ENCODE measurements around the gene GALR1. TPM values are rescaled to one million over a fixed set of nuclear protein-coding genes. Genes with fewer than 3 reads are reported as not detected.

Gene GALR1
- total RNA-seq, 5 donors from 2014 or later (not counting 1 experiment from before 2014, with no cell fraction given), result not detected

GRCh38 chr18:77314511-77314910, 64.9 kb downstream of the GALR1 start:
- Histone ChIP-seq H3K4me1 (ENCODE audit: control insufficient read depth in 1 of 2, extremely low read depth in 1 of 2, insufficient read depth in 2 of 2, low read length in 2 of 2) (no peaks in the 10 kb centered on the region), H3K27ac (ENCODE audit: low read length) (no peak overlapping the region), H3K27me3 (replicated peaks in 1 of 2; ENCODE audit: control insufficient read depth in 2 of 2, extremely low read depth in 1 of 2, insufficient read depth in 2 of 2, low read length in 1 of 2) (peaks cover 2% of the 10 kb centered on the region in 2 experiments), H3K36me3 (ENCODE audit: control insufficient read depth in 2 of 2, extremely low read depth in 1 of 2, insufficient read depth in 1 of 2, low read length in 1 of 2) (no peaks in the 10 kb centered on the region), H3K9me3 (no peaks in the 10 kb centered on the region), H3K4me3 (ENCODE audit: control insufficient read depth in 1 of 2, extremely low read depth in 1 of 2, low read length in 1 of 2) (no peak overlapping the region)
- ChIA-PET POLR2A (no interaction called here), CTCF (no interaction called here)
- DNase-seq, result no peak
- no peaks in the 10 kb centered on the region for H3K36me3 Mint-ChIP-seq
- peaks cover 2 to 14% of the 10 kb centered on the region in 2 donors for H3K27me3 Mint-ChIP-seq
- H3K4me1 Mint-ChIP-seq, result no peaks in the 10 kb centered on the region
- no peak for ATAC-seq (replicated peaks in 1 of 4)
- WGBS (ENCODE audit: insufficient coverage), result 90% methylated on average over 2 of the region's 6 CpGs
- no peak overlapping the region for H3K27ac Mint-ChIP-seq
- no peaks in the 10 kb centered on the region for H3K9me3 Mint-ChIP-seq
- H3K4me3 Mint-ChIP-seq, result no peak overlapping the region

GRCh38 chr18:77314952-77315351, 65.3 kb downstream of the GALR1 start:
- DNase-seq, result no peak
- Histone ChIP-seq H3K4me1 (ENCODE audit: control insufficient read depth in 1 of 2, extremely low read depth in 1 of 2, insufficient read depth in 2 of 2, low read length in 2 of 2) (no peaks in the 10 kb centered on the region), H3K9me3 (no peaks in the 10 kb centered on the region), H3K27ac (ENCODE audit: low read length) (no peak overlapping the region), H3K4me3 (ENCODE audit: control insufficient read depth in 1 of 2, extremely low read depth in 1 of 2, low read length in 1 of 2) (no peak overlapping the region), H3K36me3 (ENCODE audit: control insufficient read depth in 2 of 2, extremely low read depth in 1 of 2, insufficient read depth in 1 of 2, low read length in 1 of 2) (no peaks in the 10 kb centered on the region), H3K27me3 (replicated peaks in 1 of 2; ENCODE audit: control insufficient read depth in 2 of 2, extremely low read depth in 1 of 2, insufficient read depth in 2 of 2, low read length in 1 of 2) (peaks cover 2 to 4% of the 10 kb centered on the region in 2 experiments)
- peaks cover 0 to 19% of the 10 kb centered on the region in 2 donors for H3K27me3 Mint-ChIP-seq
- WGBS (ENCODE audit: insufficient coverage), result 88% methylated on average over 4 of the region's 10 CpGs
- ATAC-seq (replicated peaks in 1 of 4), result no peak
- H3K9me3 Mint-ChIP-seq, result no peaks in the 10 kb centered on the region
- POLR2A ChIA-PET, result no interaction called here
- CTCF ChIA-PET, result interaction anchor here in 1 of 2 donors (0.8 kb wide), 1 partner anchor 201 kb away, joined by 3 read pairs; no protein-coding TSS in a partner anchor
- H3K27ac Mint-ChIP-seq, result no peak overlapping the region
- H3K4me1 Mint-ChIP-seq, result no peaks in the 10 kb centered on the region
- no peak overlapping the region for H3K4me3 Mint-ChIP-seq
- no peaks in the 10 kb centered on the region for H3K36me3 Mint-ChIP-seq

GRCh38 chr18:77316008-77316407, 66.4 kb downstream of the GALR1 start:
- H3K9me3 Mint-ChIP-seq, result no peaks in the 10 kb centered on the region
- POLR2A ChIA-PET, result no interaction called here
- H3K27ac ChIP-seq (ENCODE audit: low read length), result no peak overlapping the region

GRCh38 chr18:77316641-77317040, 67.0 kb downstream of the GALR1 start:
- ATAC-seq (replicated peaks in 1 of 4), result no peak
- DNase-seq, result no peak
- Histone ChIP-seq H3K4me1 (ENCODE audit: control insufficient read depth in 1 of 2, extremely low read depth in 1 of 2, insufficient read depth in 2 of 2, low read length in 2 of 2) (no peaks in the 10 kb centered on the region), H3K4me3 (ENCODE audit: control insufficient read depth in 1 of 2, extremely low read depth in 1 of 2, low read length in 1 of 2) (no peak overlapping the region), H3K27me3 (replicated peaks in 1 of 2; ENCODE audit: control insufficient read depth in 2 of 2, extremely low read depth in 1 of 2, insufficient read depth in 2 of 2, low read length in 1 of 2) (peaks cover 2 to 7% of the 10 kb centered on the region in 2 experiments), H3K36me3 (ENCODE audit: control insufficient read depth in 2 of 2, extremely low read depth in 1 of 2, insufficient read depth in 1 of 2, low read length in 1 of 2) (no peaks in the 10 kb centered on the region), H3K9me3 (no peaks in the 10 kb centered on the region), H3K27ac (ENCODE audit: low read length) (no peak overlapping the region)
- POLR2A ChIA-PET, result no interaction called here
- Mint-ChIP-seq H3K36me3 (no peaks in the 10 kb centered on the region), H3K27me3 (peaks cover 9 to 26% of the 10 kb centered on the region in 2 donors), H3K27ac (no peak overlapping the region), H3K4me3 (no peak overlapping the region), H3K9me3 (no peaks in the 10 kb centered on the region), H3K4me1 (no peaks in the 10 kb centered on the region)
- CTCF ChIA-PET, result no interaction called here
- 100% methylated on average over 1 of the region's 4 CpGs for WGBS (ENCODE audit: insufficient coverage)

More at GRCh38 chr18:77316008-77316407, 66.4 kb downstream of the GALR1 start:
- H3K9me3 ChIP-seq, result no peaks in the 10 kb centered on the region
- H3K36me3 ChIP-seq (ENCODE audit: control insufficient read depth in 2 of 2, extremely low read depth in 1 of 2, insufficient read depth in 1 of 2, low read length in 1 of 2), result no peaks in the 10 kb centered on the region
- ATAC-seq (replicated peaks in 1 of 4) (no peak), DNase-seq (no peak)
- Mint-ChIP-seq H3K4me3 (no peak overlapping the region), H3K27ac (no peak overlapping the region), H3K36me3 (no peaks in the 10 kb centered on the region), H3K4me1 (no peaks in the 10 kb centered on the region), H3K27me3 (peaks cover 8 to 25% of the 10 kb centered on the region in 2 donors)
- no peaks in the 10 kb centered on the region for H3K4me1 ChIP-seq (ENCODE audit: control insufficient read depth in 1 of 2, extremely low read depth in 1 of 2, insufficient read depth in 2 of 2, low read length in 2 of 2)
- H3K27me3 ChIP-seq (replicated peaks in 1 of 2; ENCODE audit: control insufficient read depth in 2 of 2, extremely low read depth in 1 of 2, insufficient read depth in 2 of 2, low read length in 1 of 2), result peaks cover 2 to 7% of the 10 kb centered on the region in 2 experiments
- 74% methylated on average over 3 of the region's 3 CpGs for WGBS (ENCODE audit: insufficient coverage)
- no peak overlapping the region for H3K4me3 ChIP-seq (ENCODE audit: control insufficient read depth in 1 of 2, extremely low read depth in 1 of 2, low read length in 1 of 2)
- CTCF ChIA-PET, result interaction anchor here in 1 of 2 donors (0.8 kb wide), 1 partner anchor 202 kb away, joined by 3 read pairs; no protein-coding TSS in a partner anchor

GRCh38 chr18:77320971-77321559, 71.4 kb downstream of the GALR1 start:
- Histone ChIP-seq H3K27ac (ENCODE audit: low read length) (no peak overlapping the region), H3K36me3 (ENCODE audit: control insufficient read depth in 2 of 2, extremely low read depth in 1 of 2, insufficient read depth in 1 of 2, low read length in 1 of 2) (no peaks in the 10 kb centered on the region), H3K4me3 (ENCODE audit: control insufficient read depth in 1 of 2, extremely low read depth in 1 of 2, low read length in 1 of 2) (no peak overlapping the region), H3K4me1 (ENCODE audit: control insufficient read depth in 1 of 2, extremely low read depth in 1 of 2, insufficient read depth in 2 of 2, low read length in 2 of 2) (no peaks in the 10 kb centered on the region), H3K9me3 (no peaks in the 10 kb centered on the region), H3K27me3 (replicated peaks in 1 of 2; ENCODE audit: control insufficient read depth in 2 of 2, extremely low read depth in 1 of 2, insufficient read depth in 2 of 2, low read length in 1 of 2) (peaks cover 2 to 14% of the 10 kb centered on the region in 2 experiments)
- WGBS (ENCODE audit: insufficient coverage), result 28% methylated on average over 2 of the region's 5 CpGs
- ChIA-PET CTCF (no interaction called here), POLR2A (no interaction called here)
- no peak overlapping the region for H3K4me3 Mint-ChIP-seq
- ATAC-seq (replicated peaks in 1 of 4) (no peak), DNase-seq (no peak)
- H3K36me3 Mint-ChIP-seq, result no peaks in the 10 kb centered on the region
- no peak overlapping the region for H3K27ac Mint-ChIP-seq
- peaks cover 22 to 41% of the 10 kb centered on the region in 2 donors for H3K27me3 Mint-ChIP-seq
- no peaks in the 10 kb centered on the region for H3K4me1 Mint-ChIP-seq
- no peaks in the 10 kb centered on the region for H3K9me3 Mint-ChIP-seq

GRCh38 chr18:77321823-77322805, 72.5 kb downstream of the GALR1 start:
- 78% methylated on average over 12 of the region's 23 CpGs for WGBS (ENCODE audit: insufficient coverage)
- H3K4me1 ChIP-seq (ENCODE audit: control insufficient read depth in 1 of 2, extremely low read depth in 1 of 2, insufficient read depth in 2 of 2, low read length in 2 of 2), result no peaks in the 10 kb centered on the region

More at GRCh38 chr18:77321823-77322805, 72.5 kb downstream of the GALR1 start:
- Histone ChIP-seq H3K4me3 (ENCODE audit: control insufficient read depth in 1 of 2, extremely low read depth in 1 of 2, low read length in 1 of 2) (no peak overlapping the region), H3K9me3 (no peaks in the 10 kb centered on the region), H3K27me3 (replicated peaks in 1 of 2; ENCODE audit: control insufficient read depth in 2 of 2, extremely low read depth in 1 of 2, insufficient read depth in 2 of 2, low read length in 1 of 2) (peaks cover 2 to 13% of the 10 kb centered on the region in 2 experiments), H3K27ac (ENCODE audit: low read length) (no peak overlapping the region), H3K36me3 (ENCODE audit: control insufficient read depth in 2 of 2, extremely low read depth in 1 of 2, insufficient read depth in 1 of 2, low read length in 1 of 2) (no peaks in the 10 kb centered on the region)
- Mint-ChIP-seq H3K4me3 (no peak overlapping the region), H3K36me3 (no peaks in the 10 kb centered on the region), H3K4me1 (no peaks in the 10 kb centered on the region), H3K9me3 (no peaks in the 10 kb centered on the region), H3K27ac (no peak overlapping the region), H3K27me3 (peaks cover 22 to 41% of the 10 kb centered on the region in 2 donors)
- ChIA-PET CTCF (interaction anchor here in 1 of 2 donors (0.6 kb wide), 1 partner anchor 46 kb away, joined by 5 read pairs; no protein-coding TSS in a partner anchor), POLR2A (no interaction called here)
- no peak for DNase-seq
- ATAC-seq (replicated peaks in 1 of 4), result no peak

Data from T-cell (primary cell).